DOHH2 (cell line): ENCODE measurements around the gene KIF9.

Experiments
- CTCF ChIP-seq: fragments of 200-600 bp; sonication (generic); IDR thresholded peaks from one replicate; pipeline ENCODE4 v1.5.1; 2014; ENCODE audit warnings: antibody characterized with exemption, mild to moderate bottlenecking, low read depth, low read length; ENCODE audit not compliant: poor library complexity, severe bottlenecking
- EZH2phosphoT487 ChIP-seq: fragments of 200-600 bp; sonication (generic); IDR thresholded peaks from 2 replicates; pipeline ENCODE4 v1.6.1; 2017; ENCODE audit warnings: borderline replicate concordance, mild to moderate bottlenecking, antibody characterized with exemption, low read length, moderate library complexity, mixed read lengths

- TF ChIP-seq CTCF (no peak), EZH2phosphoT487 (no peak)
Observed at GRCh38 chr3:47251689-47252088, 30.9 kb downstream of the KIF9 start.
